Suprapubic skin (tissue), 4 donors: ENCODE data around the gene SACM1L.

ENCODE experiments used
- POLR2A ChIP-seq, 2 donors: fragments of 450-650 bp; IDR thresholded peaks; one replicate each; pipeline ENCODE4 v1.6.1; 2017; ENCODE audit warnings: antibody characterized with exemption in 2 of 2, mild to moderate bottlenecking in 2 of 2, moderate library complexity in 2 of 2
- POLR2AphosphoS5 ChIP-seq, 3 donors: sonication (generic); formaldehyde crosslinking; IDR thresholded peaks; one replicate each; pipeline ENCODE4 v1.6.1; 2017; ENCODE audit warnings: antibody characterized with exemption in 3 of 3
- TF ChIP-seq, protein P1 (sequence below), 2 donors: fragments of 200-600 bp in 1 of 2; fragments of 450-650 bp in 1 of 2; sonication (generic) in 1 of 2; IDR thresholded peaks; one replicate each; pipeline ENCODE4 v1.5.1; 2016 to 2019; ENCODE audit warnings: antibody characterized with exemption in 2 of 2, mild to moderate bottlenecking in 1 of 2, moderate library complexity in 1 of 2

DNA sequence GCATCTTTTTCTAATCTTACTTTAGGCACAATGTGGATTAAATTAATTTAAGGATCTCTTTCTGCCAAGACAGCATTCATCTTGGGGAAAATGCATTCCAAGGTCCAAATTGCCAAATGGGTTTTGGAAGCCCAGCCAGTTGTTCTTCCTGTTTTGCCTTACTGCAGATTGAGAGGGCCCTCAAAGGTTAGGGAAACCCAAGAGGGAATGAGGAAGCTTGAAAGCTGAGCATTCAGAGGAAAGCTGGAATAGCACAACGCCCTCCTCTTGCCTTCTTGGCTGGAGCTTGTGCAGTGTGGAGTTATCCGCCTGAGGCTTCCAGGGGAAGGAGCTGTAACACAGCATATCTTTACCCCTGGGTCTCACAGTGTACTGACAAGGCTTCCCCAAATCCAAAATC lies 18.2 kb upstream of the SACM1L start:
- TF ChIP-seq, protein P1, sequence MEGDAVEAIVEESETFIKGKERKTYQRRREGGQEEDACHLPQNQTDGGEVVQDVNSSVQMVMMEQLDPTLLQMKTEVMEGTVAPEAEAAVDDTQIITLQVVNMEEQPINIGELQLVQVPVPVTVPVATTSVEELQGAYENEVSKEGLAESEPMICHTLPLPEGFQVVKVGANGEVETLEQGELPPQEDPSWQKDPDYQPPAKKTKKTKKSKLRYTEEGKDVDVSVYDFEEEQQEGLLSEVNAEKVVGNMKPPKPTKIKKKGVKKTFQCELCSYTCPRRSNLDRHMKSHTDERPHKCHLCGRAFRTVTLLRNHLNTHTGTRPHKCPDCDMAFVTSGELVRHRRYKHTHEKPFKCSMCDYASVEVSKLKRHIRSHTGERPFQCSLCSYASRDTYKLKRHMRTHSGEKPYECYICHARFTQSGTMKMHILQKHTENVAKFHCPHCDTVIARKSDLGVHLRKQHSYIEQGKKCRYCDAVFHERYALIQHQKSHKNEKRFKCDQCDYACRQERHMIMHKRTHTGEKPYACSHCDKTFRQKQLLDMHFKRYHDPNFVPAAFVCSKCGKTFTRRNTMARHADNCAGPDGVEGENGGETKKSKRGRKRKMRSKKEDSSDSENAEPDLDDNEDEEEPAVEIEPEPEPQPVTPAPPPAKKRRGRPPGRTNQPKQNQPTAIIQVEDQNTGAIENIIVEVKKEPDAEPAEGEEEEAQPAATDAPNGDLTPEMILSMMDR (IDR thresholded peaks at IDR 0.05), result no peak
- TF ChIP-seq POLR2A (IDR thresholded peaks at IDR 0.05), result no peak
- peak in 2 of 3 donors; percentile 16 to 34 for TF ChIP-seq POLR2AphosphoS5 (IDR thresholded peaks at IDR 0.05)
